ENCODE measurements around the gene MMP7. TPM values are rescaled to one million over a fixed set of nuclear protein-coding genes. Genes with fewer than 3 reads are reported as not detected.

The MMP7 gene
- total and polyA plus RNA-seq, 4 donors, result 0.99 to 1.8 (median 1.4) TPM; not detected in 1

DNA sequence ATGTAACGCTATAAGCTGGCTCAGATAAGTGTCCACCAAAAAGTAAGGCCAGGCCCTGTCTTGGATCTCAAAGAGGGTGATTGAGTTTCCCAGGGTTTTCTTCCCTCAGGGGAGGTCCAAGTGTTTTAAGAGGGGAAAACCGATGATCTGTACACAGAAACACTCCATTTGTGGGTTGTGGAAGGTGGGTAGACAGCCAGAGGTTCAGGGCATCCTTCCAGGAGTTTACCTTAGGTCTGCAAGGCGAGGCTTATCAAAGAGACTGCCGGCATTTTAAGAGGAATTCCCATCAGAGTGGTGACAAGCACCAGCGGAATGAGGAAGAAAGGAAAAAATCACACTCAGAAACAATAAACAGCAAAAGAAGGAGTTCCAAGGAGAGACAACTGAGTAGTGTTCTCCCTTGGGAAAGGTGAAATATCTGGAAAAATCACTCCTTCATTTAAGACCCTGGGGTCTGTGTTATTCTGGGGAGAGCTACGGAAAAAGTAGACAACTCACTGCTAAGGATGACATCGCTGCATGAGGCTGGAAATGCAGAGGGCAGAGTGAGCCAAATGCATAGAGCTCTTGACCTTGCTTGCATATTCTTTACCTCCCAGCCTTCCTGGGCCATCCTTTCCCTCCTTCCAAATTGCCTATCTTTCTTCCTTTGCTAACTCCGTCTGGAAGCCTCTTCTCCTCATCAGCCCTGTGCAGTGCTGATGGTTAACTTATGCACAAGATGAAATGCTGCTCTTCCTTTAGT, 22.1 kb upstream of the MMP7 start:
- peaks cover 0 to 2% (median 0%) of the 10 kb centered on the region in 4 donors for H3K27me3 ChIP-seq (ENCODE audit: control insufficient read depth in 4 of 4, insufficient read depth in 4 of 4, low read length in 3 of 4)
- H3K27ac ChIP-seq (ENCODE audit: low read depth in 1 of 2, low read length in 2 of 2), result no peak overlapping the region
- WGBS, result 70% methylated on average over 8 of the region's 8 CpGs
- no peak overlapping the region for H3K4me3 ChIP-seq (ENCODE audit: low read depth in 1 of 3, low read length in 3 of 3)
- TF ChIP-seq FOXA2 (IDR thresholded peaks at IDR 0.05), result no peak
- TF ChIP-seq RXRA (IDR thresholded peaks at IDR 0.05), result no peak
- no peak for TF ChIP-seq NR2F2 (IDR thresholded peaks at IDR 0.05)
- no peak for TF ChIP-seq TAF1 (conservative IDR thresholded peaks at IDR 0.05)
- no peak for TF ChIP-seq GABPA (IDR thresholded peaks at IDR 0.05 in 1 of 2, conservative IDR thresholded peaks at IDR 0.05 in 1 of 2)
- no peak for TF ChIP-seq JUND (IDR thresholded peaks at IDR 0.05)
- TF ChIP-seq YY1 (IDR thresholded peaks at IDR 0.05), result no peak
- TF ChIP-seq, protein P1, sequence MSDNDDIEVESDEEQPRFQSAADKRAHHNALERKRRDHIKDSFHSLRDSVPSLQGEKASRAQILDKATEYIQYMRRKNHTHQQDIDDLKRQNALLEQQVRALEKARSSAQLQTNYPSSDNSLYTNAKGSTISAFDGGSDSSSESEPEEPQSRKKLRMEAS (IDR thresholded peaks at IDR 0.05), result no peak
- TF ChIP-seq FOXA1 (IDR thresholded peaks at IDR 0.05), result no peak
- TF ChIP-seq EGR1 (IDR thresholded peaks at IDR 0.05; ENCODE audit: low read depth in 2 of 2), result no peak
- TF ChIP-seq RAD21 (IDR thresholded peaks at IDR 0.05), result no peak
- no peak for TF ChIP-seq SP1 (IDR thresholded peaks at IDR 0.05)
- no peak for TF ChIP-seq HNF4A (conservative IDR thresholded peaks at IDR 0.05)
- TF ChIP-seq HNF4G (IDR thresholded peaks at IDR 0.05), result no peak
- H3K4me1 ChIP-seq (ENCODE audit: control insufficient read depth in 4 of 4, insufficient read depth in 4 of 4, low read length in 3 of 4), result no peaks in the 10 kb centered on the region
- no peak for DNase-seq (ENCODE audit: low spot score)
- no peaks in the 10 kb centered on the region for H3K9me3 ChIP-seq (ENCODE audit: control insufficient read depth in 4 of 4, low read length in 3 of 4)
- H3K36me3 ChIP-seq (ENCODE audit: control insufficient read depth in 4 of 4, insufficient read depth in 3 of 4, low read depth in 1 of 4, low read length in 3 of 4), result no peaks in the 10 kb centered on the region
- no peak overlapping the region for H3K9ac ChIP-seq (ENCODE audit: low read depth in 1 of 2, low read length in 2 of 2)

DNA sequence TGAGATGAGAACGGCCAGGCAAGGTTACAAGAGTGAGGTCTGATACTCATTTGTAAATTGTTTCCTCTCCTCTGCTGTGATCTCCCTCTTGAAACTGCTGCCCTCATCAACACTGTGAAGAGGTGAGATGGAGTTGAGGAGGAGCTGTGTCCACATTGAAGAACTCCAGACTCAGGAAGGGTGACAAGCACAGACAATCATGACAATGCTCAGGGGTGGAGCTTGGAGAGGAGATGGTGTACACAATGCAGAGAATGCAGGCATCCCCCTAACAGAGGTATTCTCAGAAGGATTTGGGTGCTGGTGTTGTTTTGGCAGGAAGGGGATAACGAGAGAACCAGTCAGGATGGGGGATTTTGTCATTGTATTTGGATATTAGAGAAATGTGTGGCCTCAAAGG, 21.5 kb upstream of the MMP7 start:
- no peak overlapping the region for H3K27ac ChIP-seq (ENCODE audit: low read depth in 1 of 2, low read length in 2 of 2)
- no peaks in the 10 kb centered on the region for H3K36me3 ChIP-seq (ENCODE audit: control insufficient read depth in 4 of 4, insufficient read depth in 3 of 4, low read depth in 1 of 4, low read length in 3 of 4)
- no peaks in the 10 kb centered on the region for H3K9me3 ChIP-seq (ENCODE audit: control insufficient read depth in 4 of 4, low read length in 3 of 4)
- no peaks in the 10 kb centered on the region for H3K4me1 ChIP-seq (ENCODE audit: control insufficient read depth in 4 of 4, insufficient read depth in 4 of 4, low read length in 3 of 4)
- H3K9ac ChIP-seq (ENCODE audit: low read depth in 1 of 2, low read length in 2 of 2), result no peak overlapping the region
- H3K4me3 ChIP-seq (ENCODE audit: low read depth in 1 of 3, low read length in 3 of 3), result no peak overlapping the region
- 74% methylated on average over 2 of the region's 2 CpGs for WGBS
- no peak for DNase-seq (ENCODE audit: low spot score)
- H3K27me3 ChIP-seq (ENCODE audit: control insufficient read depth in 4 of 4, insufficient read depth in 4 of 4, low read length in 3 of 4), result peaks cover 0 to 2% (median 0%) of the 10 kb centered on the region in 4 donors
- TF ChIP-seq YY1 (IDR thresholded peaks at IDR 0.05) (no peak), RXRA (IDR thresholded peaks at IDR 0.05) (no peak), RAD21 (IDR thresholded peaks at IDR 0.05) (no peak), JUND (IDR thresholded peaks at IDR 0.05) (no peak), HNF4G (IDR thresholded peaks at IDR 0.05) (no peak)
- TF ChIP-seq, protein P2, sequence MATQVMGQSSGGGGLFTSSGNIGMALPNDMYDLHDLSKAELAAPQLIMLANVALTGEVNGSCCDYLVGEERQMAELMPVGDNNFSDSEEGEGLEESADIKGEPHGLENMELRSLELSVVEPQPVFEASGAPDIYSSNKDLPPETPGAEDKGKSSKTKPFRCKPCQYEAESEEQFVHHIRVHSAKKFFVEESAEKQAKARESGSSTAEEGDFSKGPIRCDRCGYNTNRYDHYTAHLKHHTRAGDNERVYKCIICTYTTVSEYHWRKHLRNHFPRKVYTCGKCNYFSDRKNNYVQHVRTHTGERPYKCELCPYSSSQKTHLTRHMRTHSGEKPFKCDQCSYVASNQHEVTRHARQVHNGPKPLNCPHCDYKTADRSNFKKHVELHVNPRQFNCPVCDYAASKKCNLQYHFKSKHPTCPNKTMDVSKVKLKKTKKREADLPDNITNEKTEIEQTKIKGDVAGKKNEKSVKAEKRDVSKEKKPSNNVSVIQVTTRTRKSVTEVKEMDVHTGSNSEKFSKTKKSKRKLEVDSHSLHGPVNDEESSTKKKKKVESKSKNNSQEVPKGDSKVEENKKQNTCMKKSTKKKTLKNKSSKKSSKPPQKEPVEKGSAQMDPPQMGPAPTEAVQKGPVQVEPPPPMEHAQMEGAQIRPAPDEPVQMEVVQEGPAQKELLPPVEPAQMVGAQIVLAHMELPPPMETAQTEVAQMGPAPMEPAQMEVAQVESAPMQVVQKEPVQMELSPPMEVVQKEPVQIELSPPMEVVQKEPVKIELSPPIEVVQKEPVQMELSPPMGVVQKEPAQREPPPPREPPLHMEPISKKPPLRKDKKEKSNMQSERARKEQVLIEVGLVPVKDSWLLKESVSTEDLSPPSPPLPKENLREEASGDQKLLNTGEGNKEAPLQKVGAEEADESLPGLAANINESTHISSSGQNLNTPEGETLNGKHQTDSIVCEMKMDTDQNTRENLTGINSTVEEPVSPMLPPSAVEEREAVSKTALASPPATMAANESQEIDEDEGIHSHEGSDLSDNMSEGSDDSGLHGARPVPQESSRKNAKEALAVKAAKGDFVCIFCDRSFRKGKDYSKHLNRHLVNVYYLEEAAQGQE (IDR thresholded peaks at IDR 0.05), result no peak
